ENCODE data around the gene CBLC. TPM values are rescaled to one million over a fixed set of nuclear protein-coding genes. Genes with fewer than 3 reads are reported as not detected.

Gene CBLC
- total RNA-seq, 1 experiment from 2014 or later, result 15.9 TPM

DNA sequence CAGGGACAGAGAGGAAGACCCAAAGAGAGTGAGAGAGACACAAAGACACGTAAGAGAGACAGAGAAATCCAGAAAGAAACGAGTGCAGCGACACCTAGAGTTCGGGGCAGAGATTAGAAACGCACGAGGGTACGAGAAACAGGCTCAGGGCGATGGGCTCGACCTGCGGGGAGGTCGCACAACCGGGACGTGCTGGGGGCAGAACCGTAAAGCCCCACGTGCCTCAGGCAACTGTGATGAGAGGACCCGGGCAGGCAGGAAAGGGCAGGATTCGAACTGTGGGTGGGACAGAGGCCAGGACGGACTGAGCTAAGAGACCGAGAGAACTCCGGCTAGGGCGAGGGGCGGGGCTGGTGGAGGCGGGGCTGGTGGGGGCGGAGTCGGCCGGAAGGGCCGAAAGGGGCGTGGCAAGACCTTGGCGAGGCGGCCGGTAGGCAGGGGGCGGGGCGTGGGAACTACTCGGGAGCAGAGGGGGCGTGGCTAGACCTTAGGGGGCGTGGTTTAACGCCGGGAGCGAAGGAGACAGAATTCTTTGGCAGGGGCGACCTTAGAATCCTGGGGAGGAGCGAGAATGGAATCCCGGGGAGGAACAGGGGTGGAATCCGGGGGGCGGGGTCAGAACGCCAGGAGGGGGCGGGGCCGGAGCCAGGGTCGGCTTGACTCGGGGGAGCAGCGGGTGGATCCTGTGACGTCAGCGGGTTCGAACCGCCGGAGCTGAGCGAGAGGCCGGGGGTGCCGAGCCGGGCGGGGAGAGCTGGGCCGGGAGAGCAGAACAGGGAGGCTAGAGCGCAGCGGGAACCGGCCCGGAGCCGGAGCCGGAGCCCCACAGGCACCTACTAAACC, 68.1 kb downstream of the CBLC start, which contains the start of gene NECTIN2:
Gene NECTIN2 (plus strand): TSS at position 686 of the 843 bp plus-strand sequence. CDS start 229 bp downstream, outside the sequence.
- Mint-ChIP-seq H3K27ac (peak within 1 kb of the TSS; percentile 97 to 100 (median 100)), H3K27me3 (ENCODE audit: low read depth) (peaks cover 10% of the 10 kb centered on the region), H3K9me3 (peaks cover 0 to 8% of the 10 kb centered on the region in 2 experiments; a peak in 3 of 5 replicates), H3K4me1 (peaks cover 24 to 30% of the 10 kb centered on the region in 2 experiments), H3K36me3 (ENCODE audit: insufficient read depth in 1 of 3, low read depth in 3 of 3) (peaks cover 5 to 19% (median 7%) of the 10 kb centered on the region in 3 experiments; a peak in 4 of 7 replicates), H3K4me3 (peak within 1 kb of the TSS; percentile 89 to 96)
- peak within 1 kb of the TSS; percentile 83 for H3K27ac ChIP-seq (ENCODE audit: insufficient read length, low read depth, low read length)
- no peak within 1 kb of the TSS for H2BK15ac ChIP-seq (ENCODE audit: low read depth, low read length)
- peaks cover 23% of the 10 kb centered on the region for H3K23me2 ChIP-seq (ENCODE audit: insufficient read length, low read depth, low read length, poor library complexity, severe bottlenecking)
- peak within 1 kb of the TSS; percentile 82 for H4K91ac ChIP-seq (ENCODE audit: insufficient read length, low read depth, low read length)
- H3T11ph ChIP-seq (ENCODE audit: low read length), result no peak within 1 kb of the TSS
- H2AFZ ChIP-seq (ENCODE audit: low read length), result peak within 1 kb of the TSS; percentile 90
- TF ChIP-seq, protein P1, sequence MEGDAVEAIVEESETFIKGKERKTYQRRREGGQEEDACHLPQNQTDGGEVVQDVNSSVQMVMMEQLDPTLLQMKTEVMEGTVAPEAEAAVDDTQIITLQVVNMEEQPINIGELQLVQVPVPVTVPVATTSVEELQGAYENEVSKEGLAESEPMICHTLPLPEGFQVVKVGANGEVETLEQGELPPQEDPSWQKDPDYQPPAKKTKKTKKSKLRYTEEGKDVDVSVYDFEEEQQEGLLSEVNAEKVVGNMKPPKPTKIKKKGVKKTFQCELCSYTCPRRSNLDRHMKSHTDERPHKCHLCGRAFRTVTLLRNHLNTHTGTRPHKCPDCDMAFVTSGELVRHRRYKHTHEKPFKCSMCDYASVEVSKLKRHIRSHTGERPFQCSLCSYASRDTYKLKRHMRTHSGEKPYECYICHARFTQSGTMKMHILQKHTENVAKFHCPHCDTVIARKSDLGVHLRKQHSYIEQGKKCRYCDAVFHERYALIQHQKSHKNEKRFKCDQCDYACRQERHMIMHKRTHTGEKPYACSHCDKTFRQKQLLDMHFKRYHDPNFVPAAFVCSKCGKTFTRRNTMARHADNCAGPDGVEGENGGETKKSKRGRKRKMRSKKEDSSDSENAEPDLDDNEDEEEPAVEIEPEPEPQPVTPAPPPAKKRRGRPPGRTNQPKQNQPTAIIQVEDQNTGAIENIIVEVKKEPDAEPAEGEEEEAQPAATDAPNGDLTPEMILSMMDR (conservative IDR thresholded peaks at IDR 0.05), result peak; percentile 78
- peak within 1 kb of the TSS; percentile 24 for H2AK5ac ChIP-seq (ENCODE audit: insufficient read length, low read length)
- peak within 1 kb of the TSS; percentile 62; the same call in 1 of the 2 replicates for H3K4ac ChIP-seq (ENCODE audit: low read depth, low read length)
- H4K5ac ChIP-seq (ENCODE audit: insufficient read length, low read depth, low read length), result peak within 1 kb of the TSS; percentile 96
- H3K56ac ChIP-seq (ENCODE audit: insufficient read length, low read depth, low read length), result no peak within 1 kb of the TSS
- H3K27me3 ChIP-seq (ENCODE audit: insufficient read depth, low read length), result no peaks in the 10 kb centered on the region
- no peaks in the 10 kb centered on the region for H4K20me1 ChIP-seq (ENCODE audit: control insufficient read depth, insufficient read depth, insufficient read length)
- H4K8ac ChIP-seq (replicated peaks; ENCODE audit: insufficient read length, low read depth, low read length), result no peak within 1 kb of the TSS
- H3K4me1 ChIP-seq (ENCODE audit: insufficient read depth, low read length), result peaks cover 5% of the 10 kb centered on the region; the same call in 1 of the 2 replicates
- H2BK5ac ChIP-seq (ENCODE audit: insufficient read length, low read length), result peak within 1 kb of the TSS; percentile 82
- peak within 1 kb of the TSS; percentile 95 for H2BK12ac ChIP-seq (ENCODE audit: insufficient read length, low read depth, low read length)
- peaks cover 24% of the 10 kb centered on the region; the same call in 1 of the 2 replicates for H3K79me2 ChIP-seq (ENCODE audit: insufficient read depth, low read length)
- peak; percentile 99 for DNase-seq
- H2BK20ac ChIP-seq (ENCODE audit: low read depth, low read length, poor library complexity, severe bottlenecking), result no peak within 1 kb of the TSS
- H2BK120ac ChIP-seq (ENCODE audit: low read depth, low read length, poor library complexity, severe bottlenecking), result no peak within 1 kb of the TSS
- no peak within 1 kb of the TSS for H3K23ac ChIP-seq (ENCODE audit: insufficient read length, low read depth, low read length)
- no peaks in the 10 kb centered on the region for H3K9me3 ChIP-seq (ENCODE audit: control insufficient read depth, low read depth, low read length)
- peak within 1 kb of the TSS; percentile 98 for H3K18ac ChIP-seq (ENCODE audit: insufficient read length, low read depth, low read length)
- H3K14ac ChIP-seq (ENCODE audit: insufficient read depth, low read length), result peak within 1 kb of the TSS; percentile 93
- WGBS (ENCODE audit: extremely low coverage, insufficient read length, low lambda C conversion rate), result no CpG with 5 or more reads among the region's 67 CpGs
- H3K79me1 ChIP-seq (ENCODE audit: insufficient read depth, low read depth, low read length, poor library complexity, severe bottlenecking), result peaks cover 5% of the 10 kb centered on the region
- H3K9ac ChIP-seq (ENCODE audit: extremely low read depth, insufficient read length, low read length), result peak within 1 kb of the TSS; percentile 83
- peak within 1 kb of the TSS; percentile 94 for H3K4me2 ChIP-seq (ENCODE audit: insufficient read depth, insufficient read length, low read length)
